ENCODE data around the gene HECTD4. TPM values are rescaled to one million over a fixed set of nuclear protein-coding genes. Genes with fewer than 3 reads are reported as not detected.

Gene HECTD4
- total RNA-seq, 1 experiment from 2014 or later: 9.8 TPM

DNA sequence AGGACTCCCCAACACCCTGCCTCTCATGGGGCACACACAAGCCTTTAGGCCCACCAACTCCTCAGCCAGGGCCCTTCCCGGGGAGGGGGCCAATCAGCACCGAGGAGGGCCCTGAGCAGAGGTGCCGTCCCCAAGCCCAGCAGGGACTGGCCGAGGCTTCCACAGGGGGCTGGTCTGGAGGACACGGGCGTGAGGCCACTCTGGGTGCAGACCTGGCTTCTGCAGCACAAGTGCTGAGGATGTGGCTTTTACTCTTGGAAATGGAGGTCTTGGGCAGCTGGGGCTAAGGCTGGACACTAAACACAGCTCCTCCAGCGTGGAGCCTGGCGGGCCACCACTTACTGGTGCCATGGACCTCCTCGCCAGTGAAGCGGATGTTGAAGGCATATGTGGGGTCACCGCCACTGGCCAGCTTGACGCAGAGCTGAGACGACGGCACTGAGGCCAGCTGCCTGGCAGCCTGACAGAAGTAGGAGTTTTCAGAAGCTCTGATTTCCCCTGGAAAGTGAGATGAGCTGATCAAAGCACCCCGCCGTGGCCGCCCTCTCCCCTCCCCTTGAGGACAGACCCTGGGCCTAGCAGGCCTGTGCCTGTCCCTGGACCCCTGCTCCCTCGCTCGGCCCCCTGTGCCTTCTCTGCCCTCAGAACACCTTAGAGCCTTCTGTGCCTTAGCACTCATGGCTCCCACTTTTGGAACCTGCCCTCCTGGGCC, 212.9 kb downstream of the HECTD4 start:
- Histone ChIP-seq H3K36me3 (peaks cover 19% of the 10 kb centered on the region), H3K4me3 (no peak overlapping the region), H3K9me3 (replicated peaks) (no peaks in the 10 kb centered on the region), H3K27ac (no peak overlapping the region), H3K4me1 (replicated peaks) (0 out of 2 replicates have a peak, but pooled peaks cover 10% of the 10 kb centered on the region), H3K27me3 (replicated peaks) (no peaks in the 10 kb centered on the region)
- no peak for DNase-seq (ENCODE audit: low read depth in 1 of 2, low spot score in 2 of 2)

DNA sequence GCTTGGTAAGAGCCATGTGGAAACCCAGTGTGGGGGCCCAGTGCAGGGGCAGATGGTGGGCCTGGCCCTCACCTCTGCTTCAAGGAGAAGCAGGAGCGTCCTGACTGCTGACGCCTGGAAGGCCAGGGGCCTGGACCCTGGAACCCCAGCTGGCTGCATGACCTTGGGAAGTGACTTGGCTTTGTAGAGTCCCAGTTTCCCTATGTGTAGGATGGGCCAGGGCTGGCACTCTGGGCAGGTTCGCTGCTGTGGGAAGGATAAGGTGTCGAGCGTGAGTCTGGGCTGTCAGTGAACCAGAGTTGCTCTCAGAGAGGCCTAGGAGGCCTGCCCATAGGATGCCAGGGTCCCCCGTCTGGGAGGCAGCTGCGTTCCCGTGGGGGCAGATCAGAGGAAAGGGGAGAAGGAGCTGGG, 213.7 kb downstream of the HECTD4 start:
- H3K9me3 ChIP-seq (replicated peaks): no peaks in the 10 kb centered on the region
- no peak overlapping the region for H3K4me3 ChIP-seq
- H3K4me1 ChIP-seq (replicated peaks): 0 out of 2 replicates have a peak, but pooled peaks cover 10% of the 10 kb centered on the region
- H3K36me3 ChIP-seq: peaks cover 19% of the 10 kb centered on the region
- no peaks in the 10 kb centered on the region for H3K27me3 ChIP-seq (replicated peaks)
- DNase-seq (ENCODE audit: low read depth in 1 of 2, low spot score in 2 of 2): no peak
- no peak overlapping the region for H3K27ac ChIP-seq

DNA sequence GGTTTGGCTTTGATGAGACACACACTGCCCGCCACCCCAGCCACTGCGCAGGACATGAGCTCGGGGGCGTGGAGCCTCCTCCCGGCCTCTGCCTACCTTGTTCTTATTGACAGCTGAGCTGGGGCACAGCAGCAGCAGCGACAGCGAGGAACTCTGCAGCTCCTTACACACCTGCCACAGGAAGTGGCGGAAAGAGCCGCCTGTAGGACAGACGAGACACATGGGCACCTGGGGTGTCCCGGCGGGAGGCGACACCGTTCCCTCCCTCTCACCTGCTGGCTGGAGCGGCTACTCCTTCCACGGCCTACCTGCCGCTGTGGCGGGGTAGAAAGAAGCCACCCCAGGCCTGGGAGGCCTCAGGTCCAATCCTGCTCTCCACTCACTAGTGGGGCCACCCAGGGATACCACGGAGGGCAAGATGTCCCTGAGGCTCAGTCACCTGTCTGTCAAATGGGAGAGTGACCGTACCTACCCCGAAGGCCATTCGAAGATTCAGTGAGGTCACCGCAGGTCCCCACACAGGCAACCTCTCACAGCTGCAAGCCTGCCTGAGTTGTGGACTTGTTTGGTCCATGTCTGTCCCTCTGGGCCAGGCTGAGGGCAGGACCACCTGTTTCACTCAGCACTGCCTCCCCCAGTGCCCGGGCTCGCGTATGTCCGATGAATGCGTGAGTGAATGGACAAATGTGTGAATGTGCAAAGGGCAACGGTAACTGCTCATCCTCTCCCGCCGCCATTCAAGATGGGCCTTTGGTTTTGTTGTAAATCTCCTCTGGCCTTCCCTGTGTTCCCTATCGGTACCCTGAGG, 214.3 kb downstream of the HECTD4 start:
- Histone ChIP-seq H3K9me3 (replicated peaks) (no peaks in the 10 kb centered on the region), H3K36me3 (peaks cover 22% of the 10 kb centered on the region)

DNA sequence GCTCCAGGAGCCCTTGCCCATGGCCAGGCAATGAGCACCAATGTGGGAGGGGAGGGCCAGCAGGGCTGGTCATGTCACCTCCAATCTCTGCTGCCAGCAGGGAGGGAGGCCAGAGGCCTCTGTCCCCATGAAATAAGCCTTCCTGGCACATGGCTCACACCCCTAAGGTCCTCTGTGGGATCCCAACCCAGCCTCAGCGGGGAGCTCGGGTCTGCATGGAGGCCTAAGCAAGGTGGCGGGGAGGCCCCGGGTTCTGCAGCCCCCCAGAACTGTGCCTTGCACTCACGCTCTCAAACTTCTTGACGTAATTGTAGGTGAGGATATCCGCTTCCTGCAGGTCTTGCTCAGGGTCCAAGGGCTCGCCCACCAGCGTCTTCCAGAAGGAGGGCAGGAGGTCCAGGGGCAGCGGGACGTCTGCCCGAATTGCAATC, 215.2 kb downstream of the HECTD4 start:
- H3K27me3 ChIP-seq (replicated peaks): no peaks in the 10 kb centered on the region
- H3K4me3 ChIP-seq: no peak overlapping the region
- H3K9me3 ChIP-seq (replicated peaks): no peaks in the 10 kb centered on the region
- H3K36me3 ChIP-seq: peaks cover 17% of the 10 kb centered on the region; the same call in 1 of the 2 replicates
- 0 out of 2 replicates have a peak, but pooled peaks cover 10% of the 10 kb centered on the region for H3K4me1 ChIP-seq (replicated peaks)
- H3K27ac ChIP-seq: no peak overlapping the region
- no peak for DNase-seq (ENCODE audit: low read depth in 1 of 2, low spot score in 2 of 2)

More for the DNA sequence above, 214.3 kb downstream of the HECTD4 start:
- Histone ChIP-seq H3K27me3 (replicated peaks) (no peaks in the 10 kb centered on the region), H3K4me1 (replicated peaks) (0 out of 2 replicates have a peak, but pooled peaks cover 10% of the 10 kb centered on the region), H3K4me3 (no peak overlapping the region), H3K27ac (no peak overlapping the region)
- no peak for DNase-seq (ENCODE audit: low read depth in 1 of 2, low spot score in 2 of 2)

DNA sequence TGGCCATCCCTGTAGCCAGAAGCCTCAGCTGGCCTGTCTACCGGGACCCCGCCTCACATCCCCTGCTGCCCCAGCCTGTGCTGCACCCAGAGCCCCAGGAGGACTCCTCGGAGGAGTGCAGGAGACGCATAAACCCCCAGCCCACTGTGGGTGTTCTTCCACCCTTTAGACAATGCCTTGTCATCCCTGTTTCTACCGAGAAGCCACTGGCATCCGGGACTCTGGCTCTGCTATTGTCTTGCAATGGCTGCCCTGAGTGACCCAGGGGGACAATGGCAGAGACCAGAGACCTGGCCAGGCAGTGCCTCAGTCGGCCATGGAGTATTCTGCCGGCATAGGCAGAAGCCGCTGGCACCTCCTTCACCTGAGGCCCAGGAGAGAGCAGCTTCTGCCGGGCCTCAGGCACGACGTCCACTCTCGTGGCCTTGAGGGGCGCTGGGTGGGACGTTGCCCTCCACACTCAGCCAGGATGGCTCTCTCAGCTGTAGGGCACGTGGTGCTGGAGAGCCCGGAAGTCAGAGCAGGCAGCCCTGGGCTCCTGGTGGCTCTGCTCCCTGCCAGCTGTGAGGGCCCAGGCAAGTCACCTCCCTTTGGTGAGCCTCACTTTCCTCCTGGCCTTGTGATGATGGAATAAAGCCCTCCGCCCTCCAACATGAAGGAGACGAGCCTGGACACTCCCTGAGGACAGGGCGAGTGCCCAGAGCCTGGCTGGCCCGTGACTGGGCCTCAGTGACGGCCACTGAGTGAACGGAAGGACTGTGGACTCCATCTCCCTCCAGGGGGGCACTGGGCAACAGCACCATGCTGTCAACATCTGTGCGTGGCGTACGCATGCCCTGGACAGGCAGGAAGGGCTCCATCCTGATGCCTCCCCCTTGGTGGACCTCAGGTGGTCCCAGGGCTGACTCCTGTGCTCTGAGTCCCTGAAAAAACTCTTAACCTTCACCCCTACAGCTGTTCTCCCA, 215.9 kb downstream of the HECTD4 start:
- Histone ChIP-seq H3K4me1 (replicated peaks) (0 out of 2 replicates have a peak, but pooled peaks cover 10% of the 10 kb centered on the region), H3K9me3 (replicated peaks) (no peaks in the 10 kb centered on the region), H3K4me3 (no peak overlapping the region)

DNA sequence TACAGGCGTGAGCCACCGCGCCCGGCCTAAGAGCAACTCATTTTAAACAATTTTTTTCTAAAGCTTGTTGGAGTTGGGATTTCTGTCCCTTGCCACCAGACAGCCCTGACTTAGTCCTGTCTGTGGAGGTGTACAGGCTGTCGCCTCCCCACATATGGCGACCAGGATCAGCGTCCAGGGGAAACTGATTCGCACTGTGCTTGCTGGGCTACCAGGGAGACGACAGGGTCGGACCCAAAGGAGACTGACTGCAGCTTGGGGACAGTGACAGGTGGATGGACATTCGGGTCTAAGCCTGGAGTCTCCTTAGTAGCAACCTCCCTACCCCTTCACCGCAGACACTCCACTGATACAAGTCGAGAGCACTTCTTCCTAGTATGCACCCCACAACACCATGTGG, 216.6 kb downstream of the HECTD4 start:
- DNase-seq (ENCODE audit: low read depth in 1 of 2, low spot score in 2 of 2): no peak
- Histone ChIP-seq H3K9me3 (replicated peaks) (no peaks in the 10 kb centered on the region), H3K27me3 (replicated peaks) (no peaks in the 10 kb centered on the region), H3K27ac (no peak overlapping the region), H3K36me3 (peaks cover 20% of the 10 kb centered on the region), H3K4me1 (replicated peaks) (0 out of 2 replicates have a peak, but pooled peaks cover 5% of the 10 kb centered on the region), H3K4me3 (no peak overlapping the region)

More for the DNA sequence above, 215.9 kb downstream of the HECTD4 start:
- Histone ChIP-seq H3K27me3 (replicated peaks) (no peaks in the 10 kb centered on the region), H3K27ac (no peak overlapping the region), H3K36me3 (peaks cover 17% of the 10 kb centered on the region; the same call in 1 of the 2 replicates)
- DNase-seq (ENCODE audit: low read depth in 1 of 2, low spot score in 2 of 2): no peak

DNA sequence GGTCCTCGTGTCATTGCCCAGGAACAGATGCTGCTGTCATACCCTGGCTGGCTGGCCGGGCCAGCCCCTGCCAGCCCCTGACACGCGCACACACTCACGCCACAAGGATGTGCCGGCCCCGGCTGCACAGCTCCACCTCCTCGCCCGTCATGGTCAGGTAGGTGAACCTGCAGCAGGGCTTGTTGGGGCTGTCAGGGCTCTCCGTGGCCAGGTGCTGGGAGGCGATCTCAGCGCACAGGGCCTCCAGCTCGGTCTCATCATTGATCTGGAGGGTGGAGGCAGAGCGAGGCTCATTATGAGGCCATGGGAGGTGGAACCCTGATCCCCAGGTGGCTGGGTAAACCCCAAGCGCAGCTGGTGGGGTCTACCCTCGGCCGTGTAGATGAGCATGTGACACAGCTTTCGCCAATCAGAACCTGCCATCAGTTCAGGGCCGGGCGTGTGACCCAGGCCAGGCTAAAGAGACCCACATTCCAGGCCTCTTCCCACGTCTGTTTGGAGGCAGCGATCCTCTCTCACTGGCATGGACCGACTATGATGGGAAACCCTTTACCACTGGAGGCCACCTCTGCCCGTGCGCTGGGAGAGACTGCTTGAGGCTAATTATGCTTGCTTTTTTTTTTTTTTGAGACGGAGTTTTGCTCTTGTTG, 218.1 kb downstream of the HECTD4 start:
- Histone ChIP-seq H3K27me3 (replicated peaks) (no peaks in the 10 kb centered on the region), H3K27ac (no peak overlapping the region), H3K9me3 (replicated peaks) (no peaks in the 10 kb centered on the region), H3K36me3 (peaks cover 22% of the 10 kb centered on the region), H3K4me1 (replicated peaks) (no peaks in the 10 kb centered on the region), H3K4me3 (no peak overlapping the region)
- DNase-seq (ENCODE audit: low read depth in 1 of 2, low spot score in 2 of 2): no peak

DNA sequence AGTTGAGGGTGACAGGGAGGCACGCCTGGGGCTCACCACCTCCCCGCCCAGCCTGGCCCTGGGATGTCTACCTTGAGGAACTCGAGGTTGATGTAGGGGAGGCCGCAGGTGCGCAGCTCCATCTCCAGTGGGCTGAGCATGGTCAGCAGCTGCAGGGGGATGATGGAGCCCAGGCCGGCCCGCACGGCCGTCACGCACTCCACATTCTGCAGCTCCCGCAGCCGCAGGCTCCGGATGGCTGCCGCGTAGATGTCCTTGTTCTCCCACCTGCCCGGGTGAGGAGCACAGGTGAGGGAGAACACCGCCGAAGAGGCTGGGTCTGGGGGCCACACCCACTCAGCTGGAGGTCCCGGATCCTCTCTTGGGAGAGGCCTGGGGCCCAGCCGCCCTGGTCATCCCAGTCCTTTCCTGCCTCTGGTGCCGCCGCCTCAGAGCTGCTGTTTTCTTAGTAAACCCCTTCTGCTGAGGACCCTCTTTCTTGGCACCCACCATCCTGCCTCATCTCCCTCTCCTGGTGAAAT, 218.7 kb downstream of the HECTD4 start:
- Histone ChIP-seq H3K27me3 (replicated peaks) (no peaks in the 10 kb centered on the region), H3K4me3 (no peak overlapping the region), H3K9me3 (replicated peaks) (no peaks in the 10 kb centered on the region), H3K4me1 (replicated peaks) (no peaks in the 10 kb centered on the region), H3K27ac (no peak overlapping the region), H3K36me3 (peaks cover 25% of the 10 kb centered on the region)
- DNase-seq (ENCODE audit: low read depth in 1 of 2, low spot score in 2 of 2): no peak

DNA sequence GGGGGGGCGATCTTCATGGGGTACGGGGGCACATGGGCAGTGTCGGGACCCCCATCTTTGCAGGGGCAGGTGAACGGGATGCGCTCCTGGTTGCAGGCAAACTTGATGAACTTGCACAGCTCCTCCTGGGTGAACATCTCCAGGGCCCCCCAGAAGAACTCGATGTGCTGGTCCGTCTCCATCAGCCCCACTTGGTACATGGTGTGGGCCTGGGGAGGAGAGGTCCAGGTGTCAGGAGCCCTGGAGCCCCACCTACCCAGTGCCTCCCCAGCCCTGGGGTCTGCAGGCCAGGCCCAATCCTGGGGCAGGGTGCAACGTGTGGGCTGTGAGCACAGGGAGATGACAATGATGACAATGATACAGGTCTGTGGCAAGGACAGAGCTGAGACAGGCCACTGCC, 219.2 kb downstream of the HECTD4 start:
- DNase-seq (ENCODE audit: low read depth in 1 of 2, low spot score in 2 of 2): no peak
- Histone ChIP-seq H3K9me3 (replicated peaks) (no peaks in the 10 kb centered on the region), H3K27ac (no peak overlapping the region), H3K36me3 (peaks cover 28% of the 10 kb centered on the region), H3K27me3 (replicated peaks) (no peaks in the 10 kb centered on the region), H3K4me3 (no peak overlapping the region), H3K4me1 (replicated peaks) (no peaks in the 10 kb centered on the region)

DNA sequence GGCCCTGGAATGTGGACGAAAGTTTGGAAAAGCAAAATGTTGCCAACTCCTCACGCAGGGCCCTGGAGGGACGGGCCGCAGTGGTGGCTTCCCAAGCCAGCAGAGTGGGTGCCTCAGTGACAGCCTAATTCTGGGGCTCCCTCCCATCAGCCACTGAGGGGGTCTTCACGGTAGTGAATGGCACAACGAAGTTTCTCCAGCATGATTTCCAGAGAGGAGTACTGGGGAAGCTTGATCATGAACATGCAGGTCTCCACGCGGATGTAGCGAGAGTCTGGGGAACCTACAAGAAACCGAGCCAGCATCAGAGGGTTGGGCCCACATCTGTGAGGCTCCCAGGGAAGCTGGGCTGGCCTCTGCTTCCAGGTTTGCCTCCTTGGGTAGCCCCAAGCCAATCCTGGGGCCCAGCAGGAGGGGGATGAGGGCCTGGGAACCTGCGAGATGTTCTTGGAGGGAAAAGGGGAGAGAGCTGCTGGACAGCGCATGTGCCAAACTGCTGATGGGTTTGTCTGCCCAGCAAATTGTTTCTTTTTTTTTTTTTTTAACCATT, 219.9 kb downstream of the HECTD4 start:
- Histone ChIP-seq H3K36me3 (peaks cover 34% of the 10 kb centered on the region), H3K27me3 (replicated peaks) (no peaks in the 10 kb centered on the region), H3K27ac (no peak overlapping the region), H3K9me3 (replicated peaks) (no peaks in the 10 kb centered on the region), H3K4me1 (replicated peaks) (no peaks in the 10 kb centered on the region), H3K4me3 (no peak overlapping the region)
- no peak for DNase-seq (ENCODE audit: low read depth in 1 of 2, low spot score in 2 of 2)

DNA sequence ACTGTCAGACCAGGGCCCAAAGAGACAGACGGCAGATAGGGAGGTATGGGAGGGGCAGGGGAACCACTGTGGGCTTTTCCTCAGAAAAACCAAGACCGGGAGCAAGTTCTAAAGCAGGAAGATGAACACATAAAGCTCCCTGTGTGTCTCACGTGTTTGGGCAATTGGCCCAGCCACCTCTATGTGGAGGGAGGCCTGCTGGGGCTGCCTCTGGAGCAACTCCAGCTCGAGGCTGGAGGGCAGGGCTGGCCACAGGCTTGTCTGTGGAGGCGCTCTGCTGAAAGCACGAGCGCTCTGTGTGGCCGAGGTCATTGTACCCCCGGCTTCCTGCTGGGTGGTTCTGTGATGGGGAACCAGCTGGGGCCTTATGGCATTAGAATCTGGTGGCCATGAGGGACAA, 220.5 kb downstream of the HECTD4 start:
- H3K9me3 ChIP-seq (replicated peaks): no peaks in the 10 kb centered on the region
- no peaks in the 10 kb centered on the region for H3K27me3 ChIP-seq (replicated peaks)
- no peak overlapping the region for H3K27ac ChIP-seq
- H3K4me3 ChIP-seq: no peak overlapping the region
- DNase-seq (ENCODE audit: low read depth in 1 of 2, low spot score in 2 of 2): no peak
- H3K36me3 ChIP-seq: peaks cover 39% of the 10 kb centered on the region
- H3K4me1 ChIP-seq (replicated peaks): no peaks in the 10 kb centered on the region

DNA sequence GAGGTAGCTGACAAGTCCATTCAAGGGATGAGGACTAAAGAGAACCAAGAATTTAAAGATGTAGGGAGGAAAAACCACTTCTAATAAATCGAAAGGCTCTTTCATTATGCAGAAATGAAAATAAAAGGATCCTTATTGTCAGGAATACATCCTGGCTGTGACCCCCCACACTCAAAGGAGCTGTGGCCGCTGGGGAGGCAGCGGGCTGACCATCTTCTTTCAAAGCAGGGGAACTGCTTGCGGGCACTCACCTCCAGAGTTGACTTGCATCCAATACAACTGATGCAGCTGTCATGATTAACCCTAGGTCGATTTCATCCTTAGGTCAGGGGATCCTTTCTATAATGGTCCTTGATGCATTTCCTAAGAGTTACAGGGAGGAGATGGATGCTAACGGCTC, 221.6 kb downstream of the HECTD4 start:
- Histone ChIP-seq H3K9me3 (replicated peaks) (no peaks in the 10 kb centered on the region), H3K4me3 (no peak overlapping the region), H3K27me3 (replicated peaks) (no peaks in the 10 kb centered on the region), H3K4me1 (replicated peaks) (no peaks in the 10 kb centered on the region), H3K36me3 (peaks cover 39% of the 10 kb centered on the region), H3K27ac (no peak overlapping the region)
- no peak for DNase-seq (ENCODE audit: low read depth in 1 of 2, low spot score in 2 of 2)
